ENCODE measurements around the gene KLHL24. TPM values are rescaled to one million over a fixed set of nuclear protein-coding genes. Genes with fewer than 3 reads are reported as not detected.
"Not testable (repeated sequence)": the region's sequence is repeated elsewhere in the genome, so short reads cannot be mapped to it uniquely, and the experiment has no call there.

The KLHL24 gene
- total RNA-seq, 1 experiment from 2014 or later = 14.0 TPM

GRCh38 chr3:183620252-183620628 lies 15.2 kb upstream of the KLHL24 start:
- DNase-seq = no peak
- Histone ChIP-seq H3K9me3 (replicated peaks) (no peaks in the 10 kb centered on the region), H3K27ac (no peak overlapping the region), H3K4me1 (no peaks in the 10 kb centered on the region), H3K27me3 (no peaks in the 10 kb centered on the region), H3K4me3 (no peak overlapping the region), H3K36me3 (no peaks in the 10 kb centered on the region)

GRCh38 chr3:183622473-183622872 lies 12.9 kb upstream of the KLHL24 start:
- not testable (repeated sequence) for H3K27me3 ChIP-seq; H3K36me3 ChIP-seq; H3K27ac ChIP-seq; DNase-seq; H3K4me1 ChIP-seq; H3K4me3 ChIP-seq; H3K9me3 ChIP-seq (replicated peaks)

GRCh38 chr3:183626877-183627594 lies 8.4 kb upstream of the KLHL24 start:
- H3K9me3 ChIP-seq (replicated peaks) = no peaks in the 10 kb centered on the region
- no peaks in the 10 kb centered on the region for H3K4me1 ChIP-seq
- H3K36me3 ChIP-seq = no peaks in the 10 kb centered on the region
- no peak for DNase-seq
- no peak overlapping the region for H3K4me3 ChIP-seq
- no peaks in the 10 kb centered on the region for H3K27me3 ChIP-seq
- H3K27ac ChIP-seq = no peak overlapping the region

GRCh38 chr3:183629546-183630301 lies 5.7 kb upstream of the KLHL24 start:
- no peak for DNase-seq
- peaks cover under 1% of the 10 kb centered on the region for H3K4me1 ChIP-seq
- no peak overlapping the region for H3K27ac ChIP-seq
- no peaks in the 10 kb centered on the region for H3K36me3 ChIP-seq
- no peaks in the 10 kb centered on the region for H3K27me3 ChIP-seq
- H3K9me3 ChIP-seq (replicated peaks) = no peaks in the 10 kb centered on the region
- H3K4me3 ChIP-seq = no peak overlapping the region

GRCh38 chr3:183631715-183632114 lies 3.7 kb upstream of the KLHL24 start:
- Histone ChIP-seq H3K36me3 (no peaks in the 10 kb centered on the region), H3K4me3 (no peak overlapping the region), H3K27ac (no peak overlapping the region), H3K9me3 (replicated peaks) (no peaks in the 10 kb centered on the region), H3K27me3 (no peaks in the 10 kb centered on the region), H3K4me1 (peaks cover 3% of the 10 kb centered on the region)
- DNase-seq = no peak

DNA sequence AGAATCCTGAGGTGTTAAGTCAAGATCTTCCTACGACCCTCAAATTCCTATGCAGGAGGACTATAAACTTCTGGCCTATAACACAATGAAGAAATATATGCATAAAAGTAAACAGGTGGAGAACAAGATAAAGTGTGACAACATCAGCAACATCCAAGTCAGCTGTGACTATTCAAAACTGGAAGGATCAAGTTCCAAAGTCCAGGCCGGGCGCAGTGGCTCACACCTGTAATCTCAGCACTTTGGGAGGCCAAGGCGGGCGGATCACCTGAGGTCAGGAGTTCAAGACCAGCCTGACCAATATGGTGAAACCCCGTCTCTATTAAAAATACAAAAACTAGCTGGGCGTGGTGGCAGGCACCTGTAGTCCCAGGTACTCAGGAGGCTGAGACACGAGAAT lies 2.7 kb upstream of the KLHL24 start:
- not testable (repeated sequence) for DNase-seq; H3K27me3 ChIP-seq; H3K36me3 ChIP-seq; H3K4me3 ChIP-seq; H3K27ac ChIP-seq; H3K9me3 ChIP-seq (replicated peaks); H3K4me1 ChIP-seq

- peak overlapping the region; percentile 97 for H3K4me3 ChIP-seq
- H3K27ac ChIP-seq = no peak overlapping the region; the same call in 1 of the 2 replicates
- no peak for DNase-seq
- H3K27me3 ChIP-seq = no peaks in the 10 kb centered on the region
- no peaks in the 10 kb centered on the region for H3K9me3 ChIP-seq (replicated peaks)
- peaks cover 3% of the 10 kb centered on the region for H3K4me1 ChIP-seq
- H3K36me3 ChIP-seq = no peaks in the 10 kb centered on the region
These were observed 716 bp upstream of the KLHL24 start for GRCh38 chr3:183634707-183635106.

DNA sequence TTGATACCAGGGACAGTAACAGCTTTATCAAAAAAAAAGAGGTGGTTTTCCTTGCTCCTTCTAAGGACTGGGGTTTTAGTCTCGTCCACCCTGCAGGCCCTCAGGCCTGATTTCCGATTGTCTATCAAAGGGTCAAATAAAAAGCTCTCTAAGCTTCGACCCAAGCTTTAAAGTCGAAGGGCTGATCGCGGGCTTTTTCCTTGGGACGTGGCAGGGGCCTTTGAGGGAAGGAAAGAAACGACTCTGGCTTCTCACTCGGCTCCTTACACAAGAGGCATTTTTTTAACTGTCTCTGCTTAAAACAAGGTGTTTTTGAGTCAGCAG lies 354 bp upstream of the KLHL24 start:
- Histone ChIP-seq H3K9me3 (replicated peaks) (no peaks in the 10 kb centered on the region), H3K4me1 (peaks cover 3% of the 10 kb centered on the region), H3K4me3 (peak overlapping the region; percentile 97), H3K27ac (peak overlapping the region; percentile 87), H3K36me3 (no peaks in the 10 kb centered on the region), H3K27me3 (no peaks in the 10 kb centered on the region)
- no peak for DNase-seq

- peak overlapping the region; percentile 97 for H3K4me3 ChIP-seq
- H3K27ac ChIP-seq = peak overlapping the region; percentile 87
- no peaks in the 10 kb centered on the region for H3K36me3 ChIP-seq
- H3K27me3 ChIP-seq = no peaks in the 10 kb centered on the region
- peak; percentile 94 to 95 for DNase-seq
- H3K4me1 ChIP-seq = peaks cover 3% of the 10 kb centered on the region
- H3K9me3 ChIP-seq (replicated peaks) = no peaks in the 10 kb centered on the region
These were observed 1.0 kb downstream of the KLHL24 start for GRCh38 chr3:183636221-183637105.

DNA sequence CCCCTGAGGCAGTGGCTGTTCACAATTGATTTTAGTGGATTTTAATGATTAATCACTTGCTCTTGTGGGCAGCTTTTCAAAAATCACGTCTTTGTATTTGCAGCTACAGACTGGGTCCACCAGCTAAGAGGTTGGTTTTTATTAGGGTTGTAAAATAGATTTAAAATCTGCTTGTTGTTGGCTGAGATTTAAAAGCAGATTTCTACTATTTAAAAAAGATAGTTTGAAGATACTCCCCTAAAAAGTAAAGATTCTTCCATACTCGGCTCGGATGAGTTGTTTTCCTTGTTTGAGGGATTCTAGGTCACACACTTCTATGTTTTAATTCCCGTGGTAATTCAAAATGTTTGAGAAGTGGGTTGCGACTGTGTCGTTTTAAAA lies 1.7 kb downstream of the KLHL24 start:
- Histone ChIP-seq H3K36me3 (no peaks in the 10 kb centered on the region), H3K27me3 (no peaks in the 10 kb centered on the region), H3K4me3 (peak overlapping the region; percentile 97), H3K27ac (peak overlapping the region; percentile 87), H3K4me1 (peaks cover 3% of the 10 kb centered on the region), H3K9me3 (replicated peaks) (no peaks in the 10 kb centered on the region)
- DNase-seq = peak in 1 of 2 experiments; percentile 4

DNA sequence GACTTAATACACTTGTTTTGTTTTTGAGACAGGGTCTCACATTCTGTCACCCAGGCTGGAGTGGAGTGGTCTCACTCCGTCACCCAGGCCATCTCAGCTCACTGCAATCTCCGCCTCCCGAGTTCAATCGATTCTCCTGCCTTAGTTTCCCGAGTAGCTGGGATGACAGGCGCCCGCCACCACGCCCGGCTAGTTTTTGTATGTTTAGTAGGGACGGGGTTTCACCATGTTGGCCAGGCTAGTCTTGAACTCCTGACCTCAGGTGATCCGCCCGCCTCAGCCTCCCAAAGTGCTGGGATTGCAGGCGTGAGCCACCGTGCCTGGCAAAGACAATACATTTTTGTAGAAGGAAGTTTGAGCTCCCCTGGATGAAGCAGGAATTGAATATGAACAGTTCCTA lies 2.2 kb downstream of the KLHL24 start:
- not testable (repeated sequence) for H3K27me3 ChIP-seq; H3K9me3 ChIP-seq (replicated peaks); H3K4me1 ChIP-seq; H3K36me3 ChIP-seq; DNase-seq
- peak overlapping the region; percentile 87; the same call in 1 of the 2 replicates for H3K27ac ChIP-seq
- peak overlapping the region; percentile 97 for H3K4me3 ChIP-seq

- H3K36me3 ChIP-seq = no peaks in the 10 kb centered on the region
- no peak for DNase-seq
- no peak overlapping the region for H3K4me3 ChIP-seq
- no peaks in the 10 kb centered on the region for H3K9me3 ChIP-seq (replicated peaks)
- no peak overlapping the region for H3K27ac ChIP-seq
- H3K27me3 ChIP-seq = no peaks in the 10 kb centered on the region
- peaks cover 3% of the 10 kb centered on the region for H3K4me1 ChIP-seq
These were observed 2.9 kb downstream of the KLHL24 start for GRCh38 chr3:183638101-183638852.

DNA sequence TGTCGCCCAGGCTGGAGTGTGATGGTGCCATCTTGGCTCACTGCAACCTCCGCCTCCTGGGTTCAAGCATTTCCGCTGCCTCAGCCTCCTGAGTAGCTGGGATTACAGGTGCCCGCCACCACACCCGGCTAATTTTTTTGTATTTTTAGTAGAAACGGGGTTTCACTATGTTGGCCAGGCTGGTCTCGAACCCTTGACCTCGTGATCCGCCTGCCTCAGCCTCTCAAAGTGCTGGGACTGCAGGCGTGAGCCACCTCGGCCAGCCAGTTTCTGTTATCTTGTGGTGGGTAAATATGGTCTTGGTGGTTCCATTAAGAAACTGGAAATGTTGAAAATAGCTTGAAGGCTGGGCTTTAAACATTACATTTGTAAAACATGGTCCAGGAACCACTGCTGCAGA lies 5.2 kb downstream of the KLHL24 start:
- H3K27ac ChIP-seq; H3K4me1 ChIP-seq; H3K4me3 ChIP-seq; H3K9me3 ChIP-seq (replicated peaks); DNase-seq; H3K27me3 ChIP-seq; H3K36me3 ChIP-seq: not testable (repeated sequence)

DNA sequence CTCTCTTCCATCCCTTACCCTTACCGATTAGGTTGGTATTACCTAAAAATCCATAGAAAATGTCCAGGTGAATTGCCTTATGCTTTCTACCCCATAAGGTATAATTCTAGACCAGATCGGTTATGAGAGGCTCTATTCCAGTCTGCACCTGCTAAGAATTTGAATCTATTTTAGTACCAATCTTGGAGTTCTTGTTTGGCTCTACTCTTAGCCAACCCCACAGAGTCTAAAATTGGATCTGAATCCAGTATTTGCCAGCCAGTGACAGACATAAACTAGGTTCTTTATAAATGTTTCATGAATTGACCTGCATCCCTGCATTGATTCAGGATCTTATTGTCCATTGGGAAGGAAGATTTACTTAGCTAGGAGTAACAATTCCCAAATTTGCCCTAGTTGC lies 6.5 kb downstream of the KLHL24 start:
- no peaks in the 10 kb centered on the region for H3K9me3 ChIP-seq (replicated peaks)
- no peaks in the 10 kb centered on the region for H3K36me3 ChIP-seq
- no peak overlapping the region for H3K27ac ChIP-seq
- H3K4me1 ChIP-seq = no peaks in the 10 kb centered on the region
- no peak for DNase-seq
- H3K27me3 ChIP-seq = no peaks in the 10 kb centered on the region
- H3K4me3 ChIP-seq = no peak overlapping the region

Measured in SJCRH30 (cell line).